Nephron progenitor cell (in vitro differentiated cells): ENCODE results near the gene LDLRAD4.

ENCODE experiments used
- DNase-seq: peaks from one replicate; pipeline ENCODE4 v3.0.0; 2021
- H3K27ac Mint-ChIP-seq: 2 replicates; pipeline ENCODE4 v1.8.0; 2021; ENCODE audit warnings: mild to moderate bottlenecking, moderate library complexity, mixed read lengths
- H3K27me3 Mint-ChIP-seq: 2 replicates; pipeline ENCODE4 v1.8.0; 2021; ENCODE audit warnings: mild to moderate bottlenecking, low read depth, mixed read lengths; ENCODE audit not compliant: poor library complexity
- H3K36me3 Mint-ChIP-seq: 2 replicates; pipeline ENCODE4 v1.8.0; 2021; ENCODE audit warnings: low read depth, mixed read lengths
- H3K4me1 Mint-ChIP-seq: 2 replicates; pipeline ENCODE4 v1.8.0; 2021; ENCODE audit warnings: mixed read lengths
- H3K4me3 Mint-ChIP-seq: 2 replicates; pipeline ENCODE4 v1.8.0; 2021; ENCODE audit warnings: mild to moderate bottlenecking, moderate library complexity, mixed read lengths
- H3K9me3 Mint-ChIP-seq: 2 replicates; pipeline ENCODE4 v1.8.0; 2021; ENCODE audit warnings: mild to moderate bottlenecking, moderate library complexity, mixed read lengths
- TF ChIP-seq, protein P1 (sequence below): fragments of 200-600 bp; sonication (generic); IDR thresholded peaks from 2 replicates; pipeline ENCODE4 v1.5.0; 2021; ENCODE audit warnings: antibody characterized with exemption

Gene LDLRAD4

DNA sequence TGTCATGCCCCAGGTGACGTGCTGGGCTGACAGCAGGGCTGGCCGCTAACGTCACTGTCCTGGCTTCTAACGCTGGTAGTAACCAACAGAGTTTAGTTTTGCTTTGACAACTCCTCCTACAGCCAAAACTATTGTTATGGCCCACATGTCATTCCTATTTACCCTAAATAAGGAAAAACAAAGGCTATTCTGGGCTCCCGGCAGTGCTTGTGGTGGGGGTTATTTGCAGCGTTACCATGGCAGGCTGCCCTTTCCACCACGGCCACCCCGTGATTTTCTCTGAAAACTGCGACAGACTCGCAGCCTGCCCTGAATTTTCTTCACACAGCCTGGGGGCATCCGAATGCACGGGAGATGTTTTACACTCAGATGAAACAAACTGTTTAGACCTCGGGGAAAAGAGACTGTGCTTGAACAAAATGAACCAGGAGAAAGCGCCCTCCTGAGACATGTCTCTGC, 392.6 kb downstream of the LDLRAD4 start:
- TF ChIP-seq, protein P1, sequence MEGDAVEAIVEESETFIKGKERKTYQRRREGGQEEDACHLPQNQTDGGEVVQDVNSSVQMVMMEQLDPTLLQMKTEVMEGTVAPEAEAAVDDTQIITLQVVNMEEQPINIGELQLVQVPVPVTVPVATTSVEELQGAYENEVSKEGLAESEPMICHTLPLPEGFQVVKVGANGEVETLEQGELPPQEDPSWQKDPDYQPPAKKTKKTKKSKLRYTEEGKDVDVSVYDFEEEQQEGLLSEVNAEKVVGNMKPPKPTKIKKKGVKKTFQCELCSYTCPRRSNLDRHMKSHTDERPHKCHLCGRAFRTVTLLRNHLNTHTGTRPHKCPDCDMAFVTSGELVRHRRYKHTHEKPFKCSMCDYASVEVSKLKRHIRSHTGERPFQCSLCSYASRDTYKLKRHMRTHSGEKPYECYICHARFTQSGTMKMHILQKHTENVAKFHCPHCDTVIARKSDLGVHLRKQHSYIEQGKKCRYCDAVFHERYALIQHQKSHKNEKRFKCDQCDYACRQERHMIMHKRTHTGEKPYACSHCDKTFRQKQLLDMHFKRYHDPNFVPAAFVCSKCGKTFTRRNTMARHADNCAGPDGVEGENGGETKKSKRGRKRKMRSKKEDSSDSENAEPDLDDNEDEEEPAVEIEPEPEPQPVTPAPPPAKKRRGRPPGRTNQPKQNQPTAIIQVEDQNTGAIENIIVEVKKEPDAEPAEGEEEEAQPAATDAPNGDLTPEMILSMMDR, result no peak
- Mint-ChIP-seq H3K4me3 (peak overlapping the region; percentile 80), H3K27me3 (peaks cover 50% of the 10 kb centered on the region), H3K4me1 (peaks cover 52% of the 10 kb centered on the region), H3K36me3 (no peaks in the 10 kb centered on the region), H3K27ac (no peak overlapping the region), H3K9me3 (no peaks in the 10 kb centered on the region)
- no peak for DNase-seq

DNA sequence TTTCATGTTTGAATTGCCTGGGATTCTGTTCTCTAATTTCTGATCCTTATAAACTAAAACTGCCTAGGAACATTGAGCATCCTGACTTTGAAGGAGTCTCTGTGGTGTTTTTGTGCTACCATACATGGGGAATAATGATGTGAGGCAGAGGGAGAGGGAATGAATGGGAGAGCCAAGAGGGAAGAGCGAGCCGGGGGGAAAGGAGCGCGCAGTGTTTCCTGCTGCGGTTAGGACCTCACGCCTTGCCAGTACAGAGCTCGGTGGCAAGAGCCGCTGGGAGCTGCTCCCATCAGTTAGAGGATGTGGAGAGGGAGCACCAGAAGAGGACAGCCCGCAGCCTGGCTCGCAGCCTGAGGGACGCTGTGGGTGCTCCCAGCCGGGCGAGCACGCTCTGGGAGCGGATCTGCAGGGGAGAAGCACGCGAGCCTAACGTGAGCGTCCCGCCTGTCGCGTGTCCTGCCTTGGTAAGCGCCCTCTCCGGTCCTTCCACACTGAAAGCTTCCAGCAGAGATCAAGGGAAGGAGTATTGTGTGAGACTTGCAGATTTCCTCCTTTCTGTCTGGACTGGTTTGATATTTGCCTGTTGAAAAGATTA, 393.1 kb downstream of the LDLRAD4 start:
- DNase-seq, result peak; percentile 31
- Mint-ChIP-seq H3K27me3 (peaks cover 50% of the 10 kb centered on the region), H3K27ac (no peak overlapping the region), H3K9me3 (no peaks in the 10 kb centered on the region), H3K4me3 (peak overlapping the region; percentile 80), H3K4me1 (peaks cover 52% of the 10 kb centered on the region), H3K36me3 (no peaks in the 10 kb centered on the region)
- TF ChIP-seq, protein P1, result no peak

DNA sequence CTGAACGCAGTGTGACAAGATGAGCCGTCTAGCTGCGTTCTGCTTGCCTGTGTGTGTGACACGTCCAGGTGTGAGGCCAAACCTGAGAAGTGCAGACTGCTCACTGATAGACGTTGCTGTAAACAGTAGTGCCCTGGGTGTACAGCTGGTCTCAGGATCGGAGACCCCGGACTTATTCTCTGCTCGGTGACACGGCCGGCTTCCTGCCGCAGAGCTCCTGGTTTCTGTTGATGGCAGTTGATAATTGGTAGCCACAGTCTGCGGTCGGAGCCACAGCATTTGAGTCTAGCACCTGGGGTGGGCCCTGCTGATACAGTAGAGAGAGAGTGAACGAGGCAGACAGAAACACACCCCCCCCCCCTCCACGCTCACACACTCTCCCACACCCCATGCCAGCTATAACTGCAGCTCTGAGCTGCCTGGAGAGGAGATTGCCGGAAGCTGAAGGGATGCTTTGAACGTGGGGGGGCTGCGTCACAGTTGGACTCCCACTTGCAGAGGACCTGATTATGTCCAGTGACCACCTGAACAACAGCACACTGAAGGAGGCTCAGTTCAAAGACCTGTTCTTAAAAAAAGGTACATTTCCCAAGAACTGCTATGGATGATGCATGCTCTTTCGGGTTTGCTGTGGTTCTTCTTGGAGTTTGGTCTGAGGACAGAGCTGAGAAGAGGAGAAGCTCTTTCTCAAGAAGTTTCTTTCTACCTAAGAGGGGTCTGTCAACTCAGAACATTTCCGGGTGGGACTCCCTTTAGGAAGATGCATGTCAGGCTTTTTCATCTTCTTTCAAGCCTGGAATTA, 393.8 kb downstream of the LDLRAD4 start:
- H3K27ac Mint-ChIP-seq, result no peak overlapping the region
- peak overlapping the region; percentile 80 for H3K4me3 Mint-ChIP-seq
- H3K27me3 Mint-ChIP-seq, result peaks cover 50% of the 10 kb centered on the region
- no peak for DNase-seq
- peaks cover 52% of the 10 kb centered on the region for H3K4me1 Mint-ChIP-seq
- H3K36me3 Mint-ChIP-seq, result no peaks in the 10 kb centered on the region
- TF ChIP-seq, protein P1, result no peak
- H3K9me3 Mint-ChIP-seq, result no peaks in the 10 kb centered on the region

DNA sequence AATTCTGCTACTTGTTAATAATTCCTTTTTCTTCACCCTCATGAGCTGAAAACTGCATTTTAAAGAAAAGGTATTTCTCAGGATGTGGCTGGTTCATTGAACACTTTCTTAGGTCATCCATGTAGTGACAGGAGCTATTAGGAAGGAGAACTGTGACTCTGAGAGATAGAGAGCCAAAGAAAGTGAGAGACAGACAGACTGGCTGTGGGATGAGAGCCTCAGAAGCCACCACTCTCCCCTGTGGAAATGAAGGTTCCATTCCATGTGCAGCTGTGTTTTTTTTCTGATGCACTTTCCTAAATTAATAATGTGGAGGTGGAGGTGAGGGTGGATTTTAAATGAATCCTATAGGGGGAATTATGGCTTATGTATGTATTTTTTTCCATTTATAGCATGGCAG, 394.5 kb downstream of the LDLRAD4 start:
- H3K27ac Mint-ChIP-seq, result no peak overlapping the region
- H3K27me3 Mint-ChIP-seq, result peaks cover 50% of the 10 kb centered on the region
- H3K9me3 Mint-ChIP-seq, result no peaks in the 10 kb centered on the region
- DNase-seq, result no peak
- peaks cover 52% of the 10 kb centered on the region for H3K4me1 Mint-ChIP-seq
- H3K36me3 Mint-ChIP-seq, result no peaks in the 10 kb centered on the region
- TF ChIP-seq, protein P1, result no peak
- H3K4me3 Mint-ChIP-seq, result no peak overlapping the region

DNA sequence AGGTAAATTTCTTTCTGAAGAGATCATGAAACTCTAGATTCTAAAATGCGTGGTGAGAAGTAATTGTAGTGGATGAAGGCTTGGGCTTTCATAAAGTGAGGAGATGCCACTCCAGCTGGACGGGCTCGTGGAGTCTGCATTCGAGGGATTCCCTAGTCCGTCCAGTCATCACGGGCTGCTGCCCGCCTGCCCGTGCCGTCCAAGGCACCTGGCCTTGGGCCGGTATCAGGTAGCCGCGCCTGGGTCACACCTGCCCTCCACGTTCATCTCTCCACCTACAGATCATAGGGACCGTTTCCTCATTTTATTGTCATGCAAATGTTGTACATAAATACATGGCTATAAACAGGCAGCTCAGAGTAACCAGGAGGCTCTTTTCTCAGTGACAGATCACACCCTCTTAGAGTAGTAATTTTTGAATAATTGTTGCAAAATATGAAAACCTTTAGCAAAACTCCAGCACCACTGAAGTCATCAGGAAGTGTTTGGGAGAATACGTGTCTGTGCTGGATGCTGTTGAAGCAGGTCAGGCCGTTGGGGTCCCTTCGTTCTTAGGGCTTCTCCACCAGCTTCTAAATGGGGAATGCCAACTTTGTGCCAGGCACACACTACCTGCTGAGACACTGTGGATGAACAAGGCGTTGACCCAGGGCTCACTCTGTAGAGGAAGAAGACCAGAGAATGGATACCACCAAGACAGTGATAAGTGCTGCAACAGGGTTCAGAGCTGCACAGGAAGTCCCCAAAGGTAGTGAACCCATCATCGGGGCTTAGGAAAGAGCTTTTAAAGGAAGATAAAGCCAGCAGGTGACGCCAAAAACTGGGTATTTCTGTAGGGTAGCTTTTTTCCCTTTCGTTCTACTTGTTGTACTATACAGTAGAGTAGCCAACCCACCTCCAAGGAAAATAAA, 395.3 kb downstream of the LDLRAD4 start:
- TF ChIP-seq, protein P1, result no peak
- no peaks in the 10 kb centered on the region for H3K36me3 Mint-ChIP-seq
- H3K27ac Mint-ChIP-seq, result no peak overlapping the region
- peaks cover 54% of the 10 kb centered on the region for H3K4me1 Mint-ChIP-seq
- no peaks in the 10 kb centered on the region for H3K9me3 Mint-ChIP-seq
- no peak for DNase-seq
- no peak overlapping the region for H3K4me3 Mint-ChIP-seq
- H3K27me3 Mint-ChIP-seq, result peaks cover 45% of the 10 kb centered on the region
